HG03135 (cell line): ENCODE results near the gene FASLG.
A peak's percentile ranks its signal among the peaks of the same experiment; 100 is the strongest.
"Not testable (repeated sequence)": the region's sequence is repeated elsewhere in the genome, so short reads cannot be mapped to it uniquely, and the experiment has no call there.

ENCODE experiments used
- ATAC-seq: cut with Tn5 transposase; IDR thresholded peaks from one replicate; pipeline ENCODE4 v1.9.1; 2021; ENCODE audit warnings: mild to moderate bottlenecking, moderate library complexity; ENCODE audit not compliant: unreplicated experiment

The FASLG gene

GRCh38 chr1:172658871-172659453 is at the start of gene FASLG:
TSS of gene FASLG (plus strand) at chr1:172659103. CDS start at chr1:172659202, 99 bp downstream.
- no peak for ATAC-seq

- no peak for ATAC-seq
These were observed 49.4 kb upstream of the FASLG start for GRCh38 chr1:172609528-172609927.

DNA sequence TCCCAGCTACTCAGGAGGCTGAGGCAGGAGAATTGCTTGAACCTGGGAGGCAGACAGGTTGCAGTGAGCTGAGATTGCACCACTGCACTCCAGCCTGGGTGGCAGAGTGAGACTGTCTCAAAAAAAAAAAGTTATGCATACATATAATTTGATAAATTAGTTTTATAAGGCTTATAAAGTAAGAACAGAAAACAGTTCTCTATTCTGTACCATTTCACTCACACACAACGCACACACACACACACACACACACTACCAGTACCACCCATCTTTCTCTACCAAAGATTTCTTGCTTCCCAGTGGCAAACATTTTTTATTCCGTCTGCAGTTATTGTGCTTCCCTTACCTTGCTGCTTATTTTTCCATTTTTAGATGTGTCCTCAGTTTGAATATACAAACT is 46.4 kb upstream of the FASLG start:
- no peak for ATAC-seq

- ATAC-seq: no peak
These were observed 45.6 kb upstream of the FASLG start for GRCh38 chr1:172613294-172613693.

GRCh38 chr1:172616195-172616594 is 42.7 kb upstream of the FASLG start:
- no peak for ATAC-seq

DNA sequence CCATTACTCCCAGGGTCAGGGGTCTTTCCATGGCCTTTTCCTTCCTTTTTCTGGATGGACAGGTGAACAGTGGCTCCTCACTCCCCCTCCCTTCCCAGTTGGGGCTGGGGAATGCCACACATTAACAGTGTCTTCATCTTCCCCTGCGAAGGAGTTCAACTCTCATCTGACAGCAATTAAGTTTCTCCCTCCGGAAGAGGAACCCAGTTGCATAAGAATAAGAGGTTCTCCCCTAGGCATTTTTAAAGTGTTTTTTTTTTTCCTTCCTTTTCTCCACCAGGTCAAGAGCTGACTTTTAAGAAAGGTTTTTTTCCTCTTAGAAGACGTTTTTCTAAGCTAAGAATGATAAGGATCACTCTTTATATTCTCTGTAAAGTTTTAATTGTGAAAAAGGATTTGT is 42.3 kb upstream of the FASLG start:
- no peak for ATAC-seq

- not testable (repeated sequence) for ATAC-seq
These were observed 38.3 kb upstream of the FASLG start for GRCh38 chr1:172620603-172621002.

DNA sequence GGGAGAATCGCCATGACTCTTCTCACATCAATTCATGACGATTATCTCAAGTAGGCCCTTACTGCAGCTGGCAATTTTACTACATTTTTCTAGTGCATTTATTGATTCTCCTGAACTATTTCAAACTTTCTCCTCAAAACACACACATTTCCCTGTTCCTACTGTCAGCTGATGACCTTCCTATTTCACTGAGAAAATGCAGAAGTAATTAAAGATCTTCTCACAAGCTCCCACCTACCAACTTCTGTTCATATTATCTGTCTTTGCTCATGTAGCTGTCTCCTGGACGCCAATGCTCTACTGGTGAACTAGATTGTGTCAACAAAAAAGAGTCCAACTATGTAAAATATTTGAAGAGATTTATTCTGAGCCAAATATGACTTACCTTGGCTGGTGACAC is 36.4 kb upstream of the FASLG start:
- no peak for ATAC-seq

DNA sequence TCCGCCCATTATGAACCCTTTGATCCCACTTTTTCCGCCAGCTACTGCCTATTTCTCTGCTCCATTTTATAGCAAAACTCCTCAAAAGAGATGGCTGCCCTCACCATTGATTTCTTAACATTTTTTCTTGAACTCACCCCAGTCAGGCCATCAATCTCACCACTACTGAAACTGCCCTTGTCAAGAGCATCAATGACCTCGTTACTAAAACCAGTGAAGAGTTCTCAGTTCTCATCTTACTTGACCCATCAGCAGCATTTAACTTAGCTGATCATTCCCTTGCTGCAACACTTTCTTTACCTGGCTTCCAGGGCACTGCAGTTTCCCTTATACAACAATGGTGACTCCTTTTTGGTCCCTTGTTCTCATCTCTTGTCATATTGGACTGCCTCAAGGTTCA is 35.2 kb upstream of the FASLG start:
- no peak for ATAC-seq

- ATAC-seq: no peak
These were observed 32.1 kb upstream of the FASLG start for GRCh38 chr1:172626845-172627244.

DNA sequence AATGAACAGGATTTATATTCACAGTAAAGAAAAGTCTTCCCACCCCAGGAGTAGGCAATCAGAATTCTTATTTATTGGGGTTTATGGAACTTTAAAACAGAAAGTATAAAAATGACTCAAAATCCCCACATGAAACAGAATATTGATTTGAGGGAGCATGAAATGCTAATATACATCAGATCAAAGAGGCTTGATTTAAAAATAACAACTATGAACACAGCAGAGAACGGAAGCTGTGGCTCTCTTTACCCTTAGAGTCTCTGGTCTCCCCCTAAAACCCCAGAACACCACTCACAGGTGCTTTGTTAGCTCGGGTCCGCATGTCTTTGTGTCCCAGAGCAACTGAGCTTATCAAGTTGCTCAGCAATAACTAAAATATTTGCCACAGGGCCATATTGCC is 31.2 kb upstream of the FASLG start:
- ATAC-seq: no peak

DNA sequence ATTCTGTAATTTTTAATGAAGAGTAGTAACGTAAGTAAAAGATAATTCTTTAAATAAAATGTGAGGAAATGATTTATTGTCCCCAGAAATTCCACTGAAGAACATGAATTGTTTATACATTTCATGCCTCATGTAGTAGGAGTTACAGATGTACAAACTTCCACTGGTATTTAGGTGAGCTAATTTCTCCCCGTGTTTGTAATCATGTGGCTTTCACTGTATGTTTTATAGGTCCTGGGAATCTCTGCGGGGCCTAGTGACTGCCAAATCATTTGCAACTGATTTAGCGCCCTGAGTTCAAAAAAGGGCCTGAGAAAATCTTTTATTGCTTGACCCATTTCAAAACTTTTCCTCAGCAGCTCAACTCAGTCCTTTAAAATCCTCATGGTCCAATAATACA is 30.5 kb upstream of the FASLG start:
- ATAC-seq: no peak

- ATAC-seq: no peak
These were observed 29.7 kb upstream of the FASLG start for GRCh38 chr1:172629170-172629569.

DNA sequence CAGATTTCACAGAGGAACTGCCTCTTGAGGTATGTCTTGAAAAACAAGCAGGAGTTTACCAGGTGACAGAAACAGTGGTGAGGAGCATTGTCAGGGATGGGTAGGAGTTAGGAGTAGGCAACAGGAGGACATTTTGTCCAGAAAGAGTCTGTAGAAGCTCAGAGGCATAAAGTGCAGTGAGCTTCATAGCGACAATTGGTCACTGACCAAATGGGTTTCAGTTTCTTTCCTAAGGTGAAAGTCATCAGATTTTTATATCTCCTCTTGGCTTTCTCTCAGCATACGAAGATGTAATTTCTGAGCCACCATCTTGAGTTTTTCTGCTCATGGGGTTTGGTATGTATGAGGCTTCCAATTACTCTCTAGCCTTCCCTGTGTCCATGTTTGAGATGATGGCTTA is 29.3 kb upstream of the FASLG start:
- ATAC-seq: no peak

- ATAC-seq: no peak
These were observed 28.7 kb upstream of the FASLG start for GRCh38 chr1:172630056-172630818.

GRCh38 chr1:172630868-172631267 is 28.0 kb upstream of the FASLG start:
- no peak for ATAC-seq

- no peak for ATAC-seq
These were observed 21.4 kb upstream of the FASLG start for GRCh38 chr1:172637522-172637921.

DNA sequence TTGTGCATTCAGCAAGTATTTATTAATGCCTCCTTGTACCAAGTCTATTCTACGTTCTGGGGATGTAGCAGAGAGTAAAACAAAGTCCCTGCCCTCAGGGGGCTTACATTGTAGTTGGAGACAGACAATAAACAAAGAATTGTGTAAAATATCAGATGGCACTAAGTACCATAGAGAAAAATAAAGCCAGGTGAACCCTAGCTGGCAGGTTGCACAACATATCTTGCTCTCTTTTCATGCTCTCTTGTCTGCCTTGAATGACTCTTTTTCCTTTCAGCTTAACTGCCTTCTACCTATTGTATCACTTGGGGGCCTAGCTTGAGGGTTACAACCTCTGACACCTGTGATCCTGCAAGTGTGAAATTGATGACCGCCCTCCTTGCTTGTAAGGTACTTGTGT is 20.7 kb upstream of the FASLG start:
- ATAC-seq: no peak

- peak; percentile 54 for ATAC-seq
These were observed 19.7 kb upstream of the FASLG start for GRCh38 chr1:172638885-172639831.

DNA sequence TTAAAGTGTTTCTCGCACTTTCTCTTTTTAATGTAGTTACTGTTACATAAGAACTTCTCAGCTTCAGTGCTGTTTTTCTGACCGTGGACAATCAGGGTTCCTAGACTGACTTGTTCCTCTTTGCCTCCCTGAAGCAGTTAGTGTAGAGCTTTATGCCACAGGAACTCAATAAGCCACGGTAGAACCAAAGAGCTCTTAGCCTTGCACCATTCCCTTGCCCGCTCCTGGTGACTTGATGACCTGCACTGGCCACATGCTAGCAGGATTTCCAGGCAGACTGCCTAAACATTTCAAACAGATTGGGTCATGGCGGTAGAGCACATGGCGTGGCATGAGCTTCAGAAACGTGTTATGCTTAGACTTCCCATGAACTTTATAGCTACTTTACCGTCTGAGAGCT is 18.8 kb upstream of the FASLG start:
- ATAC-seq: no peak

GRCh38 chr1:172641492-172641891 is 17.4 kb upstream of the FASLG start:
- no peak for ATAC-seq

DNA sequence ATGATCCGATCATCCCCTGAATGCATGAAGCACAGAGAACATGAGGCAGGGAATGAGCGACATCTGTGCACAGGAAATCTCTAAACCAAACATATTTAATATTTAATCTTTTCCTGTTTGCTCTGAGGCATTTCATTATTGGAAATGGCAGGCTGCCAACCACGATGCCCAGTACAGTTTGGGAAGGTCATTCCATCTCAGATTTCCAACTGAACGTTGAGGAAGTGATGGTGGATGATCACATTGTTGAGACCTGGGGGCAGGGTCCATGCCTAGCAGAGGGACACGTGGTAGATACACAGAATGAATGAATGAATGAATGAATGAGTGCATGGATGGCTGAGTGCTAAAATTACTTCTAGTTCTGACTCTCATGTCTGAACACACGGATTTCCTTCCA is 15.9 kb upstream of the FASLG start:
- ATAC-seq: no peak
